HG02623 (cell line): ENCODE measurements around the gene NPAS3.

Experiments used
- ATAC-seq: cut with Tn5 transposase; IDR thresholded peaks from one replicate; pipeline ENCODE4 v1.9.1; 2021; ENCODE audit warnings: moderate library complexity; ENCODE audit not compliant: unreplicated experiment

NPAS3 gene

DNA sequence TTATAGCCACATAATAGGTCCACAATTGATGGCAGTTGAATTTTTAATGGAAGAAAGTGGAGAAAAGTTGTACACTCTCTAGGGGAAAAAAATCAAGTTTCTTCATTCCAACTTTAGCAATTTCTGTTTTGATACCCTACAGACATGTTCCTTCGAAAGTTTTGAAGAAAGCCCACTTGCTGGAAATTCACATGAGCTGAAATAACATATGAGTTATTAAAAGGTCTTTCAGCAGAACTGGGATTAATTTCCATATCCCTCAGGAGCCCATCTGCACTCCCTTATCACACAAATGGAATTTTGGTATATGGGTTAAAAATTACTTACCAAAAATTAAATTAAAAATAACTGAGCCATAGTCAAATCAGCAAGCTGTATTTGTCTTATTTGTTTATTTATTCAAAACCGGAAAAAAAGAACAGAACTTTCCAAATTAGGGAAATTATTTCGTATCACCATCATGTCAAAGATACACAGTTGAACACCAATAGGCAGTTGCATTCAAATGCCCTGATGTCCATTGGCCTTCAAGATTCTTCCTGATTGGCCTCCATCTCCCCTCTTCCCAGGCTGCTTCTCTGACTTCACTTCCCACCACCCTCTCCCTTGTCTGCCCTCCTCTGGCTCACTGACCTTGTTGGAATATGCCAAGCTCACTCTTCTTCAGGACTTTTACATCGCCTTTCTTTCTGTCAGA, 566.7 kb downstream of the NPAS3 start:
- ATAC-seq = no peak

DNA sequence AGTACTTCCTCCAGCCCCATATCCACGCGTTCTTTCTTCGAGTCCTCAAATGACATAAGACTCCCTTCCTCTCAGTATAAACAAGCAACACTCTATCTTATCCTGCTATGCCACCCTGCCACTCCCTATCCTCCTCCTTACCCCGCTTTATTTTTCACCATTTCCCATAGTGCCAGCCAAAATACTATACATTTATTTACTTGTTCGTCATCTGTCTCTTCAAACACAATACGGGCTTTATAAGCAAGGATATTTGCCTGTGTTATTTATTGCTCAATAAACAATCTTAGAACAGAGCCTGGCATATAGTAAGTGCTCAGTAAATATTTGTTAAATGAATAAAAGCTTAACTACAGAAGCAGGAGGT, 567.3 kb downstream of the NPAS3 start:
- no peak for ATAC-seq

- no peak for ATAC-seq
Observed at GRCh38 chr14:33508126-33509062, 569.7 kb downstream of the NPAS3 start.

DNA sequence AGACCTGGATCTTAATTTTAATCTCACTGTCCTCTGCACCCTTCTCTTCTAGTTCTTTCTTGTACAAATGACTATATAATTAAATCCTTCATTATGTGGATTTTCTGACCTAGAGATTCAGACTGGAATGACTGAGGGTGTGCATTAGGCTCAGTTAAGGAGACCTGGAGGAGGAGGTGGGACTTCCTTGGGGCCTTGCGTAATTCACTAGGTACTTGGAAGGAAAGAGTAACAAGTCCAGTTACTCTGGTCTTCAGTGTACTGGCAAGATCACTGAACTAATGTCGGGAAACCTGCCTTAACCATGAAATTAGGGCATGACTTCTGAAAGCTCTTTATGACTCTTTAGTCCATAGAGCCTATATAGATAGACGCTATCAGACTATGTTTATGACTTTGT, 570.8 kb downstream of the NPAS3 start:
- no peak for ATAC-seq

GRCh38 chr14:33510063-33510481, 571.4 kb downstream of the NPAS3 start:
- no peak for ATAC-seq

DNA sequence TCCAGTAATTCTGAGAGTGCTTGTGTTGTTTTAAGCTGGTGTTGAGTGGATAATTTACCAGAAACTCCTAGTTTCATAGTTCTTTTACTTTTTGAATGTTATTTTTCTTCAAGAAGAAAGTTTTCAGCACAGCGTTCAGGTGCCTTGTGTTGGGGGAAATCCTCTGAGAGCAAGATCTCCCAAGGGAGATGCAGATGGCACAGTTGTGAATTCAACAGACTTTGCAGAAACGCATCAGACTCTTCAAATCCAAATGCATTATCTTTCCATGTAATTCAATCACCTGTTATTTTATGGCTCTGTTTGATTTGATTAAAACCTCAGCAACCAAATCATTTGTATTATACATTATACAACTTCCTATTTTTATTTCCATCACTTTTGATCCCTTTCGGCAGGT, 572.3 kb downstream of the NPAS3 start:
- ATAC-seq = no peak

- ATAC-seq = no peak
Observed at GRCh38 chr14:33511851-33512640, 573.4 kb downstream of the NPAS3 start.

DNA sequence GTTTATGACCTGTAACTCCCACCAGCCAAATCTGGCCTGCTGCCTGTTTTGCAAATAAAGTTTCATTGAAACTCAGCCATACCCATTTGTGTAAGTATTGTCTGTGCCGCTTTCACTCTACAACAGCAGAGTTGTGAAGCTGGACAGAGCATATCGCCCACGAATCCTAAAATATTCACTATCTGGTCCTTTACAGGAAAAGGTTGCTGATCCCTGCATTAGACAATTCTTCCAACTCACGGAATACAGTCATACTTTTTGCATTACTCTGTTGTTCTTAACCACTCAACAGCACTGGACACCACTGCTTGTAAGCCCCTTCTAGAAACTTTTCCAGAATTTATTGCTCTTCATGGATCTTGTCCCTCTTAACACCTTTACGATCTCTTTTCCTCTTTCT, 576.8 kb downstream of the NPAS3 start:
- no peak for ATAC-seq

DNA sequence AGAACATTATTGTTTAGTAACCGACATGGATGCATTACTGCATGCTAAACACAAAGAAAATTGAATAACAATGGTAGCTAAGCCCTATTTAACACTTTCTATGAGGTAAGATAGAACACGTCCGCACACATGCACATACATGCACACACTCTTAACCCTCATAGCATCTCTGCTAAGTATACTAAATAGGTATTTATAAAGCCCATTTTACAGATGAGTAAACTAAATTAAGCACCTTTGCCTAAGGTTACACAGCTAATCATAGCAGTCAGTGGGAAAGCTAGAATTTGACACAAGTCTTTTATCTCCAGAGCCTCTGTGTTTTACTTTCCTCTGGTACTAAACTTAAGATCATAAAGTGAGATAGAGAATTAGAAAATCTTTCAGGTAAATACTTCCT, 577.2 kb downstream of the NPAS3 start:
- ATAC-seq = no peak

DNA sequence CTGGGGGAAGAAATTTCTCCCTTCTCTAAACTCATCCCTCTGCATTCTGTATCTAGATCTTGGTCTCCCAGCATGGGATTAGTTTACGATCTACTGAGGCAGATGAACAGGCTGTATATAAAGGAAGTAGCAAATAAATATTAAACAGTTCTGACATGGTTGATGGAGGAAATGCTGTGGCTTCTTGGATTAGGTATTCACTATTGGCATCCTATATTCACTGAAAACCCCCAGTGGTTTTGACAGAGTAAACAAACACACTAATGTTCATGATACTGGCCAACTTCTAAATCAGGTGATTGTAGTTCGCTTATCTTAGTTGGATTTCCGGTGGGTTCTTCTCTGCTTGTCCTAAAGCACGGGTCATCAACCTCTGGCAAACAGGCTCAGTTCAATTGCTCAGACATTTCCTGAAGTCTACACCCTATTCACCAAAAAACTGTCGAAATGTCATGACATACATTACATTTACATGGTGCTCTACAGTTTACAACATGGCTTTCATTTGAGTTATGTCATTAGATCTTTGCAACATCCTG, 578.3 kb downstream of the NPAS3 start:
- ATAC-seq = no peak

- ATAC-seq = no peak
Observed at GRCh38 chr14:33521192-33521591, 582.5 kb downstream of the NPAS3 start.

GRCh38 chr14:33524244-33524643, 585.6 kb downstream of the NPAS3 start:
- ATAC-seq = no peak

DNA sequence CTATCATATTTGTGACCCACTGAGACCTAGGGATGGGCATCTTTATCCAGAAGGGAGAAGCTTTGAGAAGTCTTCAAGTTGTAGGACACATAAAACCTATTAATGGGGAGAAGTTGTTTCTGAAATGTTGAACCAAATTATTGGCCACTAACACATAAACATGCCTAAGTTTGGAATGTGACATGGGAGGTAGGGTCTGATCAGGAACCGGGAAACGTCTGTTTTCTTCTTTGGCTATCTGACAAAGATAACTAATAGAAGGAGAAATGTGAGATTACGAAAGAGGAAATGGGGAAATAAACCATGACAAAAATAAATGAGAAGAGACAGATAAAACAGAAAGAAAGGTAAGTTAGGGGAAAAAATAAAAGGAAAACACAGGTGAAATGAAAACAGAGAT, 586.9 kb downstream of the NPAS3 start:
- no peak for ATAC-seq

DNA sequence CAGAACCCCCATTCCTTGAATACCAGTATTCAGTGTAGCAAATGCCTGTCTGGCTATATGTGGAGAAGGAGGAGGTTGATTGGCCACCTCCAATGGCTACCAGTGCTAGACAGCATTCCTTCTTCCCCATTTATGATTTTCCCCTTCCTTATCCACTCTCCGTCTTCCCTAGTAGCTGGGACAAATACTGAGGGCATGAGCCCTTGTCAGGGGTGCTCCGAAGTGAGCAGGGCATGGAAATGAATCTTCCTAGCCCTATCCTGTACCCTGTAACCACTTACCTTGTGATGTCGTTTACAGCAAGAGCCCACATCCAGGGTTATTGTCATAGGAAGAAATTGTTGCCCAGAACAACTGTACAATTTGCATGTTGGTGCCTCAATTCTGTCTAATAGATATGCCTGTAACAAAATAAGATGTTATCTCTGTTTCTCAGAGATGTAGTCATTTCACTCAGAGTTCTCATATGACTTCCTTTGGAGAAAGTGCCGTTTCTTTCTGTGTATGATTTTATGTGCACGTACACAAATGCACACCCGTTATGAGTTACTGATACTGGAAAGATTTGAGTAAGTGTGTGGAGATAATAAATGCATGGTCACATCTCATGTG, 588.5 kb downstream of the NPAS3 start:
- no peak for ATAC-seq

DNA sequence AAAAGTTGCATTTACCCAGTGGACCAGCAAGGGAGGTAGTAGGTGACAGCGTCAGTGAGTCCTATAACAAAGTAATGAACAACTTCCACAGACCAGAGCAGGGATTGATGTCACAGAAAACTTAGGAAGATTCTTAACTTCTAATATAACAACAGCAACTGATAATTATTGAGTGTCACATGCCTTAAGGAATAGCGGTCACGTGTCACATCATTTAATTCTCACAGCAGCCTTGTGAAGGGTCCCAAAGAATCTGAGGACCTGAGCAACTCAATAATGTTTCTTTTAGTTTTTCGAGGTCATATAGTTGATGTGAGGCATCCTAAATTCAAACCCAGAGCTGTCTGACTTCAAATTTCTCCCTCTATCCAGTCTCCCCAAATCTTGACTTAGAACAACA, 590.0 kb downstream of the NPAS3 start:
- ATAC-seq = no peak

DNA sequence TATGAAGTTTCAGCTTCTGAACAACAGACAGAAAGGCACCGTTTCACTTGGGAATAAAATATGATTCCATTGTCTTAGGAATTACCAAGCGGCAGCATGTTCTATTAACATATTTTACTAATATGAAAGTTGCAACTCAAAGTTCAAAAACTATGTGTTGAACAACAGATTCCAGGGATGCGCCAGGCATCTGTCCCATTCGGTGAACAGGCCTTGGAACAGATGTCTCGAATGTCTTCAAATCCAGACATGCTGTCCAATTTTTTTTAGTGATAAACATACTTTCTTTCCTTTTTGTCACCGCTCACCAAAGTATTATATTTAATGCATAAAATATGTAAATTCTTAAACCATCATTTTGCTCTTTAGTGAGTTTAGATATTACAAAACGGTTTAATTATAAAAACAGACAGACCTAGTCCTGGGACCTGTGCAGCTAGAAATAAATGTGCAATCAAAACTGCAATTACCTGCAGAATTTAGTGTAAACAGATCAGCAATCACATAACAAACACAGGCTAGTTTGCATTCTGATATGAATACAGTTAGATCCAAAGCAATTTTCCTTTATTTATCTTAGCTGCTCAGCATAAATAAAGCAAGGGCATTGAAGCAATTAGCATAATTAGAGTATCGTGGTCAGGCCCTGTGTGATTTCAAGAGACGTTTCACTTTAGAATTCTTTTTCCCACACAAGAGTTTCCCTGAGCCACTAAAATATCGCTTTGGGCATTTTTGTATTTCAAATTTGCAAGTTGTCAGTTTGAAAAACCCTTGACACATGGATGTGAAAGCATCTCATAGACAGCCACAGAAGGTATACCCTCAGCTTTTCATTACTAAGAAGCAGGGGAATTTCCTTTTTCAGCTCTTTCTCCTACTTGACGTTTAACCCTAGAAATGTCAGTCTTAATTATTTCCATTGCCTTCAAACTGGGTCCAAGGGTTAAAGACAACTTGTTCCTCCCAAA, 591.4 kb downstream of the NPAS3 start:
- no peak for ATAC-seq

GRCh38 chr14:33532553-33532952, 593.9 kb downstream of the NPAS3 start:
- no peak for ATAC-seq

DNA sequence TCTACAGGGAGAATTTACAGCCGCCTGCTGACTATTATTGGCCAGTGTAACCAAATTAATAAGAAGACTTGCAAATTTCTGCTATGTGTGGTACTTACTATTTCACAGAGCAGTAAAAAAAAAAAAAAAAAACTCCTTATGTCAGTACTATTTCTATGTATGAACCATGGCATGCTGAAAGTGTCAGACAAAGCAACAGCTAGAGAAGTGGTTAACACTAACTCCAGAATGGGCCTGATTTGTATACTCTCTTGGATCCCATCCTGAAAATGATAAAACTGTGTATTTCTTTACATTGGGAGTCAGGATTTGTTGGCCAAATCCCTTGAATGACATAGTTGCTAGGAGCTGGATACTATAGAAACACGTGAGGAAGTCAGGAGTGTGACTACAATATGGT, 595.4 kb downstream of the NPAS3 start:
- no peak for ATAC-seq

DNA sequence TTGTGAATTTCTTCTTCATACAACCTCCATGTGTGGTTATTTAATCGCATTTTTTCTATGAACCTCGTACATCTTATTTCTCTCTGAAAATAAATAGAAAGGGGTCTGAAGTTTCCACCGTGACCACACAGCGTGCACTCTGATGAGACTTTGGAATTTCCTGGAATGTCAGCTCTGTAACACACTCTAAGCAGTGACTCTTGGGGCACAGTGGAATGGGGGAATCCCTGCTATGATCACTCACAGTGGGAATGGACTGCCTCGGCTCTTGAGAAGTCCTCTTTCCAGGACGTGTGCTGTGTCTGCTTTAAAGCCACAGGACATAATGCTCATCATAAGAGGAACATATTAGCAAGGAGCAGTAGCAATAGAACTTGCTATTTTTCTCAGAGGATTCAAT, 596.0 kb downstream of the NPAS3 start:
- ATAC-seq = no peak

DNA sequence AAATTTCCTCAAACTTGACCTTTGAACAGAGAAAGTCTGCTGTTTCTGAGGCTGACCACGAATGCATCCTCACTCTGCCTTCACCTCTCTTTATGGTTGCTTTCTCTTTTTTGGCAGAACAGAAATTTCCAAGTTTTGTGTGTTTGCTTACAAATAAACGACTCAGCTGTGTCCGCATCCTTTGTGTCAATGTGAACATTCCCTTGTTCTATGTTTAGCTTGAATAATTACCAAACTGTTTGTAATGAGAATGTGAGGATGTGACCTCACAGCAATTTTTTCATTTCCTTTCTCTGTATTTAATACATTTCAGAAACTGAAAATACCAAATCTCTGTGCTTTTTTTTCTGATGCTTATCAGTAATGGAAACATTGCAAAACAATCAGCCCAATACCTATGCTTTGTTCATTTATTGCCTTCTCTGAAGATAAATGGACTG, 601.3 kb downstream of the NPAS3 start:
- no peak for ATAC-seq
